Measurements from ENCODE around the gene DOK3. TPM values are rescaled to one million over a fixed set of nuclear protein-coding genes. Genes with fewer than 3 reads are reported as not detected.
A peak's percentile ranks its signal among the peaks of the same experiment; 100 is the strongest.

DOK3 gene
- total RNA-seq, 1 donor from 2014 or later, result 3.7 TPM

DNA sequence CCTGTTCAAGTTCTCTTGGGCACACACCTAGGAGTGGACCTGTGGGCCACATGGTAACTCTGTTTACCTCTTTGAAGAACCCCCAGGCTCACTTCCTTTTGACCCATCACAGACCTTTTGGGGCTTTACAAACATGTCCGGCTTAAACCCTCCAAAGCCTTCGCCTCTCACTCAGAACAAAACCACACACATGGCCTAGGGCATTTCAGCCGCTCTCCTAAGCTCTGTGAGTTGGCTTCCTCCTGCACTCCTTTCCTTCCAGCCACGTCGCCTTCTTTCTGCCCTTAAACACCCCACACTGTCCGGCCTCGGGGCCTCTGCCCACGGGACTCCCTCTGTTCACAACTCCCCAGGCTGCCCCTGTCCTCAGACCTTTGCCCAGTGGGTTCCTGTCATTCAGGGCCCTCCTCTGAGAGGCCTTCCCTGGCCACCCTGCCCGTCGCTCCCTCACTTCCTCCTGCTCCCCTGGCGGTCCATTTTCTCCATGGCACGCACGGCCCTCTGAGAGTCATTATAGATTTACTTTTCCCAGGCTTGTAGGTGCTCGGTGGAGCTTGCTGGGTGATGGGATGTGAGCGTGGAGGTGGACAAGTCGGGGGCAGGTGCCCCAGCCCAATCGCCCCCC, 1.9 kb downstream of the DOK3 start:
- H3K27me3 Mint-ChIP-seq (ENCODE audit: insufficient read depth), result no peaks in the 10 kb centered on the region
- H3K36me3 Mint-ChIP-seq (ENCODE audit: low read depth), result peaks cover 14% of the 10 kb centered on the region
- no peak for DNase-seq (ENCODE audit: low spot score)
- H3K27ac Mint-ChIP-seq, result no peak overlapping the region
- H3K4me1 Mint-ChIP-seq (ENCODE audit: low read depth), result no peaks in the 10 kb centered on the region
- no peaks in the 10 kb centered on the region for H3K9me3 Mint-ChIP-seq
- intact Hi-C loops (cut with micrococcal nuclease), result no loop called here
- no peak overlapping the region for H3K4me3 Mint-ChIP-seq

DNA sequence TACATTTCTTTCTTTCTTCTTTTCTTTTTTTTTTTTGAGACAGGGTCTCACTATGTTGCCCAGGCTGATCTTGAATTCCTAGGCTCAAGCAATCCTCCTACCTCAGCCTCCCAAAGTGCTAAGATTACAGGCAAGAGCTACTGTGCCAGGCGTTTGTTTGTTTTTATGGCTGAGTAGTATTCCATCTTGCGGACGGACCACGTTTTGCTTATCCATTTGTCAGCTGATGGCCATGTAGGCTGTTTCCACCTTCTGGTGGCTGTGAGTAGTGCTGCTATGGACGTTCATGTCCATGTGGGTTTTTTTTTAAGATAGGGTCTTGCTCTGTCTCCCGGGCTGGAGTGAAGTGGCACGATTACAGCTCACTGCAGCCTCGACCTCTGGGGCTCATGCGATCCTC, 2.5 kb downstream of the DOK3 start:
- Mint-ChIP-seq H3K27ac (no peak overlapping the region), H3K9me3 (no peaks in the 10 kb centered on the region), H3K4me1 (ENCODE audit: low read depth) (no peaks in the 10 kb centered on the region), H3K4me3 (no peak overlapping the region), H3K36me3 (ENCODE audit: low read depth) (peaks cover 12% of the 10 kb centered on the region), H3K27me3 (ENCODE audit: insufficient read depth) (no peaks in the 10 kb centered on the region)
- DNase-seq (ENCODE audit: low spot score), result no peak
- intact Hi-C loops (cut with micrococcal nuclease), result no loop called here

- H3K27ac Mint-ChIP-seq, result no peak overlapping the region
- H3K4me1 Mint-ChIP-seq (ENCODE audit: low read depth), result peaks cover 5% of the 10 kb centered on the region
- intact Hi-C loops (cut with micrococcal nuclease), result no loop called here
- H3K9me3 Mint-ChIP-seq, result no peaks in the 10 kb centered on the region
- no peak overlapping the region for H3K4me3 Mint-ChIP-seq
- H3K36me3 Mint-ChIP-seq (ENCODE audit: low read depth), result peaks cover 2% of the 10 kb centered on the region
- DNase-seq (ENCODE audit: low spot score), result no peak
- peaks cover 4% of the 10 kb centered on the region for H3K27me3 Mint-ChIP-seq (ENCODE audit: insufficient read depth)
Measured at GRCh38 chr5:177505075-177505474, 4.6 kb downstream of the DOK3 start.

DNA sequence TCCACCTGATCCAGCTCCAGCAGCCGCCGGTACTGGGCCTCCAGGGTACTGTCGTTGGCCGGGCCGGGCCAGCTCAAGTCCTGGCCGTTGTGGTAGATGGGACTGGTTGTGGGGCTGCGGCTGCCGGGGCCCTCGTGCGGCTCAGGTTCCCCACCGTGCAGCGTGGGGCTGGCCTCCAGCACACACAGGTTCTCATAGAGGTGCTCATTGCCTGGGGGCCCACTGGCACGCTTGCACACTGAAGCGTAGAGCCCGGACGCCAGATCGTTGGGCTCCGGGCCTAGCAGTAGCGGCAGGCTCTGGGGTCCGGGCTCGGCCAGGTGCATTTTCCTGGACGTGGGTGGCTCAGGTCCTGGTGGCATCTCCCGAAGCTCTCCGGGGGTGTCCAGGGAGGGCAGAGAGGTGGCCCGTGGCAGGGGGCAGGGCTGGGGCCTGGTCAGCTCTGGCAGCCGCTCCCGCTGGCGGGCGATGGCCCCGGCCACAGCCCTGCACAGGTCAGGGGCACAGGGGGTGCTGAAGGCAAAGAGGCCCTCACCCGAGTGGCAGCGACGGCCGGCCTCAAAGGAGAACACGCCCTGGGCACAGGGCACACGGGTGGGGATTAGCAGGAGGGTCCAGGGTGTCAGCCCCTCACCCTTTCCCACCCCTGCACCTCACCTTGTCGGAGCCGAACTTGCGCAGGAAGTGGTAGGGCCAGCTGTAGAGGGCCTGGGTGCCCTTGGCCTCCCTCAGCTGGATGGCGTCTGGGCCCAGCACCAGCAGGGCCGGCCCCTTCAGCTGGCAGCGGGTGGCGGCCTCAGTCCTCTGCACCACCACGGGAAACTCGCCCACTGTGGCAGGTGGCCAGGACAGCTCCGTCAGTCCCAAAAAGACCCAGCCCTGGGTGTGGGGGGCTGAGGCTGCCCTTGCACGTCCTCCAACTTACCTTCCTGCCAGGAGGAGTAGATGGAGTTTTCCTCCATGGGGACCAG, 5.3 kb downstream of the DOK3 start:
- DNase-seq (ENCODE audit: low spot score), result no peak
- Mint-ChIP-seq H3K27ac (no peak overlapping the region), H3K9me3 (no peaks in the 10 kb centered on the region), H3K4me3 (no peak overlapping the region), H3K4me1 (ENCODE audit: low read depth) (peaks cover 5% of the 10 kb centered on the region), H3K36me3 (ENCODE audit: low read depth) (no peaks in the 10 kb centered on the region), H3K27me3 (ENCODE audit: insufficient read depth) (peaks cover 8% of the 10 kb centered on the region)
- intact Hi-C loops (cut with micrococcal nuclease), result no loop called here

- Mint-ChIP-seq H3K27ac (no peak overlapping the region), H3K4me1 (ENCODE audit: low read depth) (peaks cover 9% of the 10 kb centered on the region), H3K9me3 (no peaks in the 10 kb centered on the region), H3K36me3 (ENCODE audit: low read depth) (no peaks in the 10 kb centered on the region), H3K27me3 (ENCODE audit: insufficient read depth) (peaks cover 12% of the 10 kb centered on the region), H3K4me3 (no peak overlapping the region)
- no peak for DNase-seq (ENCODE audit: low spot score)
- intact Hi-C loops (cut with micrococcal nuclease), result no loop called here
Measured at GRCh38 chr5:177503351-177504085, 6.1 kb downstream of the DOK3 start.

GRCh38 chr5:177502886-177503285, 6.7 kb downstream of the DOK3 start:
- Mint-ChIP-seq H3K9me3 (no peaks in the 10 kb centered on the region), H3K27me3 (ENCODE audit: insufficient read depth) (peaks cover 16% of the 10 kb centered on the region), H3K27ac (no peak overlapping the region), H3K4me3 (no peak overlapping the region), H3K4me1 (ENCODE audit: low read depth) (peaks cover 16% of the 10 kb centered on the region), H3K36me3 (ENCODE audit: low read depth) (no peaks in the 10 kb centered on the region)
- DNase-seq (ENCODE audit: low spot score), result no peak
- intact Hi-C loops (cut with micrococcal nuclease), result no loop called here

GRCh38 chr5:177501874-177502678, 7.5 kb downstream of the DOK3 start:
- intact Hi-C loops (cut with micrococcal nuclease), result loop anchor here (1.0 to 2.0 kb wide), 4 partner anchors 99 to 387 kb away; no protein-coding TSS in a partner anchor
- Mint-ChIP-seq H3K4me1 (ENCODE audit: low read depth) (peaks cover 17% of the 10 kb centered on the region), H3K9me3 (no peaks in the 10 kb centered on the region), H3K27me3 (ENCODE audit: insufficient read depth) (peaks cover 16% of the 10 kb centered on the region), H3K27ac (no peak overlapping the region), H3K36me3 (ENCODE audit: low read depth) (no peaks in the 10 kb centered on the region), H3K4me3 (no peak overlapping the region)
- no peak for DNase-seq (ENCODE audit: low spot score)

GRCh38 chr5:177500685-177501522, 8.7 kb downstream of the DOK3 start:
- H3K9me3 Mint-ChIP-seq, result no peaks in the 10 kb centered on the region
- H3K27me3 Mint-ChIP-seq (ENCODE audit: insufficient read depth), result peaks cover 16% of the 10 kb centered on the region
- H3K27ac Mint-ChIP-seq, result no peak overlapping the region
- peaks cover 22% of the 10 kb centered on the region for H3K4me1 Mint-ChIP-seq (ENCODE audit: low read depth)
- intact Hi-C loops (cut with micrococcal nuclease), result loop anchor here (1.0 to 2.0 kb wide), 4 partner anchors 98 to 386 kb away; no protein-coding TSS in a partner anchor
- H3K36me3 Mint-ChIP-seq (ENCODE audit: low read depth), result no peaks in the 10 kb centered on the region
- peak; percentile 67 for DNase-seq (ENCODE audit: low spot score)
- no peak overlapping the region for H3K4me3 Mint-ChIP-seq

DNA sequence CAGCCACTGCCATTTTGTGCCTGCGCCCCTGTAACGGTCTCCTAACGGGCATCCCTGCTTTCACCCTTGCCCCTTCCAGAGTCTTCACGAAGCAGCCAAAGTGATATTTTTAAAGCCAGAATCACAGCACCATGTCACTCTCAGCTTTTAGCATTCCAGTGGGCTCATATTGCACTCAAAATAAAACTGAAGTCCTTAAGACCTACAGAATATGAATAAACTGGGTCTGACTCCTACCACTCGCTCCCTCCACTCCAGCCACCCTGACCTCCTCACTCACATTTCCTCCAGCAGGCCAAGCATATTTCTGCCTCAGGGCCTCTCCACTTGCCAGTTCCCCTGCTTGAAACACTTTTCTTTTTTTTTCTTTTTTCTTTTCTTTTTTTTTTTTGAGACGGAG, 9.8 kb downstream of the DOK3 start:
- Mint-ChIP-seq H3K4me1 (ENCODE audit: low read depth) (peaks cover 25% of the 10 kb centered on the region), H3K36me3 (ENCODE audit: low read depth) (no peaks in the 10 kb centered on the region), H3K27ac (no peak overlapping the region), H3K27me3 (ENCODE audit: insufficient read depth) (peaks cover 16% of the 10 kb centered on the region), H3K4me3 (peak overlapping the region; percentile 6), H3K9me3 (no peaks in the 10 kb centered on the region)
- intact Hi-C loops (cut with micrococcal nuclease), result loop anchor here (2.0 to 5.0 kb wide), 2 partner anchors 368 to 385 kb away; partner anchors contain the start of gene NSD1
- no peak for DNase-seq (ENCODE audit: low spot score)

DNA sequence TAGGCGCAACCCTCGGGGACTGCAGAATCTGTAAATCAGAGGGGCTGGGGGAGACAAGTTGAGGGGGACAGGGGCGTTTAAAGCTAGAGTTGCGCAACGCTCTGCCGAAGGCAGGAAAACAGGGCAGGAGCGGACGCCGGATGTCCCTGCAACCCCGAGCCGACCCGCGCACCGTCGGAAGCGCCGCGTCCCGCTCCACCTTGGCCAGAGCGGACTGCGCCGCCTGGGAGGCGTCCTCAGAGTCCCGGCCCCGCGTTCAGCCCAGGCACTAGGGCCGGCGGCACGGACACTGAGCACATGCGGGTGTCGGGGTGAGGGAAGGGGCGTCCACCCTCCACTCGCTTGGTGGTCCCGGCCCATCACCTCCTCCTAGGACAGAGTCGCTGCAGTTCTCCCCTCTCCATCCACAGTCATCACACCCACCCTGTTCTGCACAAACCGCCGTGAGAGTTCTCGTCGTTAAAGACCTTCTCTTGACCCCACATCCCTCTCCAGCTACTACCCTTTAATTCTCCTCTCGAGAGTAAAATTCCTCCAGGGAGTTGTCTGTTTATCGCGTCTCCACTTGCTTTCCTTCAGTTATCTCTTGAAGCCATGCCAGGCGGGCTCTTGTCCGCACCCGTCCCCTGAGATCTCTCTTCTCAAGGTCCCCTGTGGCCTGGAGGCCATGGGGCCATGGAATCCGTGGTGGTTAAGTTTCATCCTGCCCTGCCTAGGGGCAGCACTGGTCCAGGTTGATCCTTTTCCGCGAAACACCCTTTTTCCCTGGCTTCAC, 11.4 kb downstream of the DOK3 start:
- Mint-ChIP-seq H3K36me3 (ENCODE audit: low read depth) (no peaks in the 10 kb centered on the region), H3K4me3 (peak overlapping the region; percentile 78), H3K27ac (peak overlapping the region; percentile 83), H3K4me1 (ENCODE audit: low read depth) (peaks cover 35% of the 10 kb centered on the region), H3K27me3 (ENCODE audit: insufficient read depth) (peaks cover 16% of the 10 kb centered on the region), H3K9me3 (no peaks in the 10 kb centered on the region)
- intact Hi-C loops (cut with micrococcal nuclease), result loop anchor here (5.0 kb wide), 1 partner anchor 366 kb away; the partner anchor contains the start of gene NSD1
- no peak for DNase-seq (ENCODE audit: low spot score)

Data from activated T-helper 1 cell treated with anti-CD3 and anti-CD28 coated beads, Interleukin-12 subunit alpha, Interleukin-12 subunit beta, Interleukin-2, Interleukin-4 antibody, amounts not matched to agents 30 ng/mL and 10 ng/mL and 1 ng/mL, durations not matched to agents 14 hours and 24 hours and 36 hours (primary cell).